Fibroblast of lung (primary cell): ENCODE results near the gene RADIL.

Experiments
- EZH2 ChIP-seq: IDR thresholded peaks from 2 replicates; pipeline ENCODE4 v1.5.1; 2012; ENCODE audit warnings: low read length, control low read depth, mild to moderate bottlenecking; ENCODE audit errors: missing control alignments
- TF ChIP-seq, protein P1 (sequence below), 2 donors: IDR thresholded peaks in 1 of 2; conservative IDR thresholded peaks in 1 of 2; 1 replicate in 1 of 2; 2 replicates in 1 of 2; pipeline ENCODE4 v1.5.1; 2011 to 2012; ENCODE audit warnings: low read length in 2 of 2, control low read depth in 1 of 2, inconsistent platforms in 1 of 2, low read depth in 1 of 2, mild to moderate bottlenecking in 1 of 2

GRCh38 chr7:4884164-4884563 lies 648 bp upstream of the RADIL start:
- TF ChIP-seq, protein P1, sequence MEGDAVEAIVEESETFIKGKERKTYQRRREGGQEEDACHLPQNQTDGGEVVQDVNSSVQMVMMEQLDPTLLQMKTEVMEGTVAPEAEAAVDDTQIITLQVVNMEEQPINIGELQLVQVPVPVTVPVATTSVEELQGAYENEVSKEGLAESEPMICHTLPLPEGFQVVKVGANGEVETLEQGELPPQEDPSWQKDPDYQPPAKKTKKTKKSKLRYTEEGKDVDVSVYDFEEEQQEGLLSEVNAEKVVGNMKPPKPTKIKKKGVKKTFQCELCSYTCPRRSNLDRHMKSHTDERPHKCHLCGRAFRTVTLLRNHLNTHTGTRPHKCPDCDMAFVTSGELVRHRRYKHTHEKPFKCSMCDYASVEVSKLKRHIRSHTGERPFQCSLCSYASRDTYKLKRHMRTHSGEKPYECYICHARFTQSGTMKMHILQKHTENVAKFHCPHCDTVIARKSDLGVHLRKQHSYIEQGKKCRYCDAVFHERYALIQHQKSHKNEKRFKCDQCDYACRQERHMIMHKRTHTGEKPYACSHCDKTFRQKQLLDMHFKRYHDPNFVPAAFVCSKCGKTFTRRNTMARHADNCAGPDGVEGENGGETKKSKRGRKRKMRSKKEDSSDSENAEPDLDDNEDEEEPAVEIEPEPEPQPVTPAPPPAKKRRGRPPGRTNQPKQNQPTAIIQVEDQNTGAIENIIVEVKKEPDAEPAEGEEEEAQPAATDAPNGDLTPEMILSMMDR (conservative IDR thresholded peaks at IDR 0.05 in 1 of 2, IDR thresholded peaks at IDR 0.05 in 1 of 2; ENCODE audit: low read depth in 1 of 2, low read length in 2 of 2) = no peak
- no peak for TF ChIP-seq EZH2
